Measurements from ENCODE around the gene SYVN1.

GRCh38 chr11:65111159-65111743, 23.1 kb downstream of the SYVN1 start:
- no peak for TF ChIP-seq CTCF (conservative IDR thresholded peaks at IDR 0.05)
- no peak for TF ChIP-seq EZH2 (IDR thresholded peaks at IDR 0.05; ENCODE audit: low read depth)
